H1 (cell line): ENCODE results near the gene CAPN9. TPM values are rescaled to one million over a fixed set of nuclear protein-coding genes. Genes with fewer than 3 reads are reported as not detected.

Experiments
- CTCF ChIA-PET: fragments of 300-600 bp; sonication (Branson Sonifier 250); formaldehyde crosslinking; loops from one replicate; lab custom pipeline; 2021; ENCODE audit not compliant: partially characterized antibody; lab: Charles Lee
- POLR2A ChIA-PET: fragments of 300-600 bp; sonication (Branson Sonifier 250); formaldehyde crosslinking; loops from one replicate; lab custom pipeline; 2021; ENCODE audit warnings: inconsistent platforms; ENCODE audit not compliant: partially characterized antibody; lab: Charles Lee
- DNase-seq, 2 experiments: peaks; one replicate each; pipeline versions ENCODE4 v3.0.0 to v3.0.0-alpha.2; 2010 to 2022; ENCODE audit warnings: low spot score in 2 of 2, low read depth in 1 of 2, mixed read lengths in 1 of 2
- FAIRE-seq: peaks from 2 replicates; lab custom pipeline; 2011; peaks lifted over from hg19 to GRCh38; lab: Jason Lieb, UNC
- H2AFZ ChIP-seq: 2 replicates; pipeline ENCODE4 v1.8.1; 2012; ENCODE audit warnings: low read length, inconsistent platforms
- H2AK5ac ChIP-seq: 2 replicates; pipeline ENCODE4 v1.6.1; 2013; ENCODE audit warnings: low read depth, low read length
- H2BK120ac ChIP-seq: replicated peaks from 2 replicates; pipeline ENCODE3; 2013; ENCODE audit warnings: low read depth, low read length, inconsistent platforms
- H2BK12ac ChIP-seq: 2 replicates; pipeline ENCODE4 v1.6.1; 2013; ENCODE audit warnings: low read depth, low read length
- H2BK15ac ChIP-seq: 2 replicates; pipeline ENCODE4 v1.6.1; 2013; ENCODE audit warnings: low read length
- H2BK20ac ChIP-seq: 2 replicates; pipeline ENCODE4 v1.6.1; 2013; ENCODE audit warnings: low read length
- H2BK5ac ChIP-seq: 2 replicates; pipeline ENCODE4 v1.6.1; 2013; ENCODE audit warnings: low read depth, low read length
- H3K14ac ChIP-seq: 2 replicates; pipeline ENCODE4 v1.6.1; 2013; ENCODE audit warnings: inconsistent platforms; ENCODE audit not compliant: insufficient read length
- H3K18ac ChIP-seq: 2 replicates; pipeline ENCODE4 v1.6.1; 2013; ENCODE audit warnings: low read length; ENCODE audit errors: extremely low read depth
- H3K23ac ChIP-seq: 2 replicates; pipeline ENCODE4 v1.6.1; 2013; ENCODE audit warnings: inconsistent platforms; ENCODE audit not compliant: insufficient read length
- H3K23me2 ChIP-seq: 2 replicates; pipeline ENCODE4 v1.6.1; 2013; ENCODE audit warnings: low read depth, low read length
- H3K27ac ChIP-seq: 2 replicates; pipeline ENCODE4 v1.6.1; 2011; ENCODE audit warnings: low read depth, low read length, inconsistent platforms
- H3K27me3 ChIP-seq, 4 experiments: replicated peaks in 1 of 4; 1 replicate in 1 of 4; 2 replicates in 3 of 4; pipeline versions ENCODE4 v1.6.1 to v1.8.1; 2011 to 2013; ENCODE audit warnings: low read length in 3 of 4, mild to moderate bottlenecking in 3 of 4, inconsistent platforms in 2 of 4, mixed read lengths in 2 of 4, moderate library complexity in 1 of 4; ENCODE audit not compliant: control insufficient read depth in 3 of 4, insufficient read depth in 3 of 4; ENCODE audit errors: extremely low read depth in 1 of 4
- H3K36me3 ChIP-seq, 4 experiments: 2 replicates each; pipeline versions ENCODE4 v1.6.1 to v1.8.1; 2011 to 2013; ENCODE audit warnings: mild to moderate bottlenecking in 4 of 4, low read length in 3 of 4, moderate library complexity in 2 of 4, control low read depth in 1 of 4, inconsistent platforms in 1 of 4; ENCODE audit not compliant: insufficient read depth in 4 of 4, control insufficient read depth in 2 of 4
- H3K4ac ChIP-seq: replicated peaks from 2 replicates; pipeline ENCODE3; 2013; ENCODE audit warnings: low read length, low read depth, mixed read lengths, inconsistent platforms; ENCODE audit not compliant: insufficient read length
- H3K4me1 ChIP-seq, 4 experiments: replicated peaks in 1 of 4; 1 replicate in 1 of 4; 2 replicates in 3 of 4; pipeline versions ENCODE4 v1.6.1 to v1.8.1; 2011 to 2013; ENCODE audit warnings: low read length in 3 of 4, inconsistent platforms in 2 of 4, mixed read lengths in 1 of 4; ENCODE audit not compliant: insufficient read depth in 4 of 4, control insufficient read depth in 3 of 4
- H3K4me2 ChIP-seq, 2 experiments: 2 replicates each; pipeline versions ENCODE4 v1.6.1 to v1.8.1; 2011 to 2013; ENCODE audit warnings: low read depth in 2 of 2, low read length in 2 of 2, control low read depth in 1 of 2, inconsistent platforms in 1 of 2, mild to moderate bottlenecking in 1 of 2; ENCODE audit not compliant: insufficient read depth in 1 of 2
- H3K4me3 ChIP-seq, 4 experiments: fragments of 200-600, 300-600 bp in 1 of 4; sonication (generic), shearing (Covaris generic), sonication (Bioruptor Twin) in 1 of 4; 2 replicates each; pipeline versions ENCODE4 v1.5.1 to v1.8.1; 2011 to 2016; ENCODE audit warnings: low read length in 4 of 4, low read depth in 3 of 4, control low read depth in 2 of 4, inconsistent platforms in 2 of 4, mild to moderate bottlenecking in 2 of 4, mixed read lengths in 1 of 4, moderate library complexity in 1 of 4; ENCODE audit not compliant: insufficient read depth in 2 of 4; ENCODE audit errors: extremely low read depth in 1 of 4
- H3K56ac ChIP-seq: replicated peaks from 2 replicates; pipeline ENCODE3; 2013; ENCODE audit warnings: low read depth, mild to moderate bottlenecking, mixed read lengths, low read length, inconsistent platforms; ENCODE audit not compliant: insufficient read length
- H3K79me1 ChIP-seq: 2 replicates; pipeline ENCODE4 v1.6.1; 2013; ENCODE audit warnings: low read depth, low read length, control low read depth
- H3K79me2 ChIP-seq, 2 experiments: 2 replicates each; pipeline versions ENCODE4 v1.6.1 to v1.8.1; 2012 to 2013; ENCODE audit warnings: low read length in 2 of 2, mild to moderate bottlenecking in 2 of 2, inconsistent platforms in 1 of 2; ENCODE audit not compliant: insufficient read depth in 2 of 2, control insufficient read depth in 1 of 2
- H3K9ac ChIP-seq, 4 experiments: replicated peaks in 1 of 4; 1 replicate in 1 of 4; 2 replicates in 3 of 4; pipeline versions ENCODE4 v1.6.1 to v1.8.1; 2011 to 2013; ENCODE audit warnings: low read depth in 3 of 4, low read length in 3 of 4, control low read depth in 2 of 4, mild to moderate bottlenecking in 2 of 4, moderate library complexity in 2 of 4, inconsistent platforms in 1 of 4; ENCODE audit errors: extremely low read depth in 1 of 4
- H3K9me3 ChIP-seq, 2 experiments: 2 replicates each; pipeline versions ENCODE4 v1.6.1 to v1.8.1; 2012 to 2013; ENCODE audit warnings: mild to moderate bottlenecking in 2 of 2, moderate library complexity in 2 of 2, control low read depth in 1 of 2, inconsistent platforms in 1 of 2, low read depth in 1 of 2, low read length in 1 of 2, mixed read lengths in 1 of 2; ENCODE audit not compliant: insufficient read depth in 2 of 2
- H4K20me1 ChIP-seq, 2 experiments: replicated peaks in 1 of 2; 2 replicates each; pipeline versions ENCODE3 to v1.8.1; 2011 to 2013; ENCODE audit warnings: inconsistent platforms in 2 of 2, low read length in 2 of 2, mild to moderate bottlenecking in 1 of 2; ENCODE audit not compliant: insufficient read depth in 2 of 2, control insufficient read depth in 1 of 2
- H4K5ac ChIP-seq: 2 replicates; pipeline ENCODE4 v1.6.1; 2013; ENCODE audit warnings: low read length, low read depth, mixed read lengths, inconsistent platforms; ENCODE audit not compliant: insufficient read length
- H4K8ac ChIP-seq: 2 replicates; pipeline ENCODE4 v1.8.0; 2013; ENCODE audit warnings: mild to moderate bottlenecking, moderate library complexity, low read length, inconsistent platforms; ENCODE audit not compliant: insufficient read depth; ENCODE audit errors: extremely low read depth
- H4K91ac ChIP-seq: replicated peaks from 2 replicates; pipeline ENCODE3; 2013; ENCODE audit warnings: low read length, mixed read lengths, inconsistent platforms; ENCODE audit not compliant: insufficient read length
- HDAC6 ChIP-seq: IDR thresholded peaks from one replicate; pipeline ENCODE4 v1.7.1; 2012; ENCODE audit warnings: low read depth, mild to moderate bottlenecking, inconsistent platforms, low read length, moderate library complexity
- WGBS, 2 experiments: shearing (Covaris generic) in 1 of 2; methylation state at CpG; one replicate each; pipeline versions ENCODE4 v1.1.6 to v1.1.7; 2013 to 2015; ENCODE audit warnings: low lambda C conversion rate in 2 of 2, mixed read lengths in 2 of 2, inconsistent platforms in 1 of 2, low coverage in 1 of 2, missing lambda C conversion rate in 1 of 2; ENCODE audit not compliant: insufficient replicate concordance in 2 of 2, insufficient coverage in 1 of 2, insufficient read length in 1 of 2; ENCODE audit errors: extremely low coverage in 1 of 2, missing lambda C conversion rate in 1 of 2; 5-methylcytosine and 5-hydroxymethylcytosine counted together
- polyA plus RNA-seq, 7 experiments: library from polyadenylated mRNA; depleted of rRNA in 3 of 7; stranded (reverse) in 5 of 7; unstranded in 2 of 7; fragments of >200 nt in 5 of 7; fragments of 200-250 nt in 2 of 7; gene quantifications; 1 replicate in 5 of 7; 2 replicates in 1 of 7; 4 replicates in 1 of 7; pipeline versions ENCODE4 v1.2.1 to v1.2.3, GENCODE V29; 2011 to 2013; ENCODE audit warnings: missing spikeins in 2 of 7, mixed read lengths in 2 of 7
- total RNA-seq: library from RNA; stranded (reverse); fragmentation: NEBNext Ultra II Directional; extraction: Animal tissue kit (Norgen Biotek cat#: 25700); gene quantifications from 2 replicates; pipeline ENCODE4 v1.2.1, GENCODE V29; 2021

Gene CAPN9
- total and polyA plus RNA-seq, 2 of the 8 experiments (the other 6 are each of a cell fraction or from before 2014, with no cell fraction given): 0.22 to 0.76 TPM

DNA sequence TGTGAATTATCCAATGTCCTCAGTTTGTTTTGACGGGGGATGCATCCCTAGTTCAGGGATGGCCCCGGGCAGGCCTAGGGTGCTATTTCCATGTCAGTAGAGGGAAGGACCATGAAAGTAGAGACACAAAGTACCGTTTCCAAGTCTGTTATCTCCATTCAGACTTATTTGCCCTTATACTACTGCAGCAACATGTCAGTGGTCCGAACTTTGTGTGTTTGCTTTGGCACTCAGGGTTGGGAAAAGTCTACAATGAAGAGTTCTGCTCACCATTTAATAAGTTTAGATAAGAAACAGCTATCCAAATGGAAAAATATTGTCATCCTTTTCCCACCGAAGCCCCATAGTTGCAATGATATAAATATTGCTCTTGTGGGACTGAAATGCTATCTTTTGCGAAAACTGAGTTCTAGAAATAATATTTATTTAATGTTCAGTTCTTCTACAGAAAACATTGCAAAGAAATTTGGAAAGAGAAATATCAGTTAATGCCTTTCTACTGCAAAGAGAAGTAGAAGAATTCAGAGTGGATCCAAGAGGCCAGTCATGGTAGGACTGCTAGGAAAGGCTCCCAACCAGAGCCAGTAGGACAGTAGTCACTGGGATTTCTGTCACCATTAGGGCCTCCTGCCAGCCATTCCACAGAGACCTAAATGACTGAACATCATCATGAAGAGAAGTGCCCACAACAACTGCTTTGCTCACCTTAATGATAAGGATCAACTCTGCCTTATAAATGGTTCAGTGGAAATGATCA lies 21.8 kb upstream of the CAPN9 start:
- Histone ChIP-seq H3K27ac (no peak overlapping the region), H3K79me2 (no peaks in the 10 kb centered on the region), H3K9ac (no peak overlapping the region), H3K79me1 (no peaks in the 10 kb centered on the region), H4K8ac (no peak overlapping the region), H3K4me1 (peaks cover 3 to 9% (median 3%) of the 10 kb centered on the region in 4 experiments), H2BK15ac (no peak overlapping the region), H3K18ac (no peak overlapping the region), H2AK5ac (no peak overlapping the region), H3K4ac (no peak overlapping the region), H4K91ac (no peak overlapping the region), H3K23me2 (no peaks in the 10 kb centered on the region), H3K9me3 (peaks cover 8 to 12% of the 10 kb centered on the region in 2 experiments), H3K56ac (no peak overlapping the region), H3K23ac (no peak overlapping the region), H2BK12ac (no peak overlapping the region), H4K20me1 (no peaks in the 10 kb centered on the region), H2BK120ac (no peak overlapping the region), H3K14ac (no peak overlapping the region), H3K4me2 (no peak overlapping the region), H3K36me3 (no peaks in the 10 kb centered on the region), H3K4me3 (no peak overlapping the region), H4K5ac (no peak overlapping the region), H2BK20ac (no peak overlapping the region), H3K27me3 (no peaks in the 10 kb centered on the region), H2BK5ac (no peak overlapping the region), H2AFZ (no peak overlapping the region)
- no peak for FAIRE-seq
- ChIA-PET POLR2A (no interaction called here), CTCF (interaction anchor here (0.9 to 1.1 kb wide), 2 partner anchors 45 to 63 kb away, joined by 3 read pairs; no protein-coding TSS in a partner anchor)
- DNase-seq: no peak
- WGBS, 2 experiments: 90% methylated on average over 6 of the region's 6 CpGs; no CpG with 5 or more reads in 1 of the 2 experiments
- no peak for TF ChIP-seq HDAC6
